Activated CD4-positive, alpha-beta T cell treated with anti-CD3 and anti-CD28 coated beads for 36 hours (primary cell): ENCODE data around the gene ETV6. TPM values are rescaled to one million over a fixed set of nuclear protein-coding genes. Genes with fewer than 3 reads are reported as not detected.

Experiments used
- ATAC-seq: fragments of 200-7000 bp; cut with Tn5 transposase; one replicate; pipeline ENCODE4 v1.10.0; 2021; ENCODE audit warnings: mild to moderate bottlenecking, moderate library complexity
- CTCF ChIA-PET: fragments of 350-600 bp; sonication (Branson Sonifier 250); formaldehyde crosslinking; loops from one replicate; lab custom pipeline; 2021; ENCODE audit warnings: antibody characterized with exemption; lab: Charles Lee
- POLR2A ChIA-PET: fragments of 350-600 bp; sonication (Branson Sonifier 250); formaldehyde crosslinking; loops from one replicate; lab custom pipeline; 2021; ENCODE audit warnings: antibody characterized with exemption, inconsistent platforms; lab: Charles Lee
- DNase-seq: peaks from one replicate; pipeline ENCODE4 v3.0.0-alpha.2; 2020
- H3K27ac Mint-ChIP-seq: one replicate; pipeline ENCODE4 v1.8.0; 2021; ENCODE audit warnings: mixed read lengths
- H3K27me3 Mint-ChIP-seq: one replicate; pipeline ENCODE4 v1.8.0; 2021; ENCODE audit warnings: mixed read lengths
- H3K36me3 Mint-ChIP-seq: one replicate; pipeline ENCODE4 v1.8.0; 2021; ENCODE audit warnings: low read depth, mixed read lengths
- H3K4me1 Mint-ChIP-seq: one replicate; pipeline ENCODE4 v1.8.0; 2021; ENCODE audit warnings: mixed read lengths
- H3K4me3 Mint-ChIP-seq: one replicate; pipeline ENCODE4 v1.8.0; 2021; ENCODE audit warnings: mild to moderate bottlenecking, moderate library complexity, mixed read lengths
- H3K9me3 Mint-ChIP-seq: one replicate; pipeline ENCODE4 v1.8.0; 2021; ENCODE audit warnings: low read depth, mixed read lengths
- intact Hi-C, 2 experiments: fragments of 100-400 bp; cut with DNase I in 1 of 2; cut with micrococcal nuclease in 1 of 2; formaldehyde crosslinking; loops; one replicate each; pipeline versions ENCODE4 v1.14.2 to v1.15.1; 2022 to 2024; cut with DNase I, micrococcal nuclease
- total RNA-seq, 2 experiments: library from RNA; stranded (reverse); gene quantifications; one replicate each; pipeline ENCODE4 v1.2.3, GENCODE V29; 2021

Gene ETV6
- total RNA-seq, 2 experiments from 2014 or later, result 53.5 to 56.7 TPM

DNA sequence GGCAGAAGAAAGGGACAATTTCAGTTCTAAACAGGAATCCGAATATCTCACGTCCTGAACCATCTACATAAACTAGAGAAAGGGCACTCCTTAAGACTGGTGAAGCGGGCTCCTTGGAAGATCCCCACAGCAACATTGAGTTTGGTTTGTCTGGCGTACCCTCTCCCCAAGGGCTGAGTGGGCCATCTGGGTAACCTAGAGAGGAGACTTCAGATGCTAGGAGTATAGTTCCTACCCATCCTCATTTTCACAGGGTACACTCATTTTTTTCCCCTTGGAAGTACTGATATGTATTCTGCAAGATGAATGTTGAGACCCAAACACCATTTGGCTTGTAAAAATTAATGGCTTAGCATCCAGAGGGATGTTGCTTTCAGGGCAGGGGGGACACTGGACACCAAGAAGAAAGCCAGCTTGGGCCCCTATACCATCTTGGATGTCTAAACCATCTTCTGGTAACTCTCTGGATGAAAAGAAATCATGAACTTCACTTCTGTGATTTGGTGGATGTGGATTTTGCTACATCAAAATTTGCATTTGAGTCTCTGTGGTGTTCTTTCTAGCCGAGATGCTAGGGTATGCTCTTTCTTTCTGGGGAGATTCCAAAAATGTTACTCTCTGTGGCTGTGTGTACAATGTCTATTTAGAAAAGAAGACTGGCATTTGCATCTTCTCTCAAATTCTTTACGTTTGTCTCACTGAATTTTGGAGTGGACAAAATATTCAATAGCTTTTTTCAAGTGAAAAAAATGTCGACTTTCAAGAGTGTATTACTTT, 97.7 kb downstream of the ETV6 start:
- H3K27ac Mint-ChIP-seq, result no peak overlapping the region
- H3K9me3 Mint-ChIP-seq, result no peaks in the 10 kb centered on the region

DNA sequence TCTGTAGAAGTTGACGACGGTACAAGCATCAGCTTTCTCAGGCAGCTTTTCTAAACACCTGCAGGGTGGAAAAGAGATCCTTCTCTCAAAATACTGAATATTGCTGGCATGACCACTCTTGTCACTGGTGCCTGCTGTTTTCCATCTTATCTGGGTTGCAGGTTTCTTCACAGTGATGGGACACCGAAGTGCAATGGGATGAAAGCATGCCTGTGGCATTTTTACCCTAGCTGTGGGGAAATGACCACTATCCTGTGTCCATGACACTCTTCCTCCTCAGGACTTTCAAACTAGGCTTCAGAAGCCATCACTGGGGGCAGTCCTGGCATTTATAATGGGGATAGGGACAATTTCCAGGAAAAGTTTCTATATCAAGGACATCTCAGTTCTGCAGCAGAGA, 98.5 kb downstream of the ETV6 start:
- ATAC-seq (no peak), DNase-seq (no peak)
- ChIA-PET POLR2A (no interaction called here), CTCF (interaction anchor here (0.9 to 1.1 kb wide), 5 partner anchors 8 to 580 kb away, joined by 3 to 4 read pairs (median 3); no protein-coding TSS in a partner anchor)
- Mint-ChIP-seq H3K27ac (no peak overlapping the region), H3K27me3 (no peaks in the 10 kb centered on the region), H3K4me3 (no peak overlapping the region), H3K36me3 (peaks cover 28% of the 10 kb centered on the region), H3K4me1 (peaks cover 47% of the 10 kb centered on the region), H3K9me3 (no peaks in the 10 kb centered on the region)
- intact Hi-C loops, result no loop called here

More for the DNA sequence above, 97.7 kb downstream of the ETV6 start:
- ChIA-PET CTCF (interaction anchor here (0.6 to 1.1 kb wide), 6 partner anchors 9 to 175 kb away, joined by 3 to 4 read pairs (median 3); no protein-coding TSS in a partner anchor), POLR2A (interaction anchor here (0.6 kb wide), 1 partner anchor 105 kb away, joined by 4 read pairs; no protein-coding TSS in a partner anchor)
- no peak for ATAC-seq
- H3K4me3 Mint-ChIP-seq, result no peak overlapping the region
- H3K27me3 Mint-ChIP-seq, result no peaks in the 10 kb centered on the region
- H3K36me3 Mint-ChIP-seq, result peaks cover 21% of the 10 kb centered on the region
- intact Hi-C loops, result no loop called here
- peaks cover 46% of the 10 kb centered on the region for H3K4me1 Mint-ChIP-seq
- no peak for DNase-seq

DNA sequence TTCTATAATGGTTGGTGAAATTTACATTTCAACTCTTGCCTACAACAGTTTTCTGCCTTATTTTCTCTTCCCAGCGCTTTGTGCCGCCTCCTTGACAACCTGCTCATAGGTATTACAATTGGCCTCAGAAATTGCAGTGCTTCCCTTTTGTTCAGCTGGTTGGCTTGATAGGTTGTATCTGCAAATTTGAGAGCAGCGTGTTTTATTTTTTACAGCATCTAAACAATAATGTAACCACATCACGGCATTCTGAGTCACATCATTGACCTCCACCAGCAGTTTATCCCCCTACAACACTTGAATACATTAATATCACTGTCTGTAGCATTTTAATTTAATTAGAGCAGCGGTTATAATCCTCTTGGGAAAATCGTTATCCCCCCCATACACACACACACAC, 99.4 kb downstream of the ETV6 start:
- ATAC-seq, result no peak
- no peak overlapping the region for H3K4me3 Mint-ChIP-seq
- H3K9me3 Mint-ChIP-seq, result no peaks in the 10 kb centered on the region
- ChIA-PET POLR2A (no interaction called here), CTCF (interaction anchor here (1.0 kb wide), 1 partner anchor 579 kb away, joined by 3 read pairs; no protein-coding TSS in a partner anchor)
- intact Hi-C loops, result no loop called here
- no peaks in the 10 kb centered on the region for H3K27me3 Mint-ChIP-seq
- H3K4me1 Mint-ChIP-seq, result peaks cover 40% of the 10 kb centered on the region
- peaks cover 35% of the 10 kb centered on the region for H3K36me3 Mint-ChIP-seq
- no peak for DNase-seq
- H3K27ac Mint-ChIP-seq, result no peak overlapping the region

DNA sequence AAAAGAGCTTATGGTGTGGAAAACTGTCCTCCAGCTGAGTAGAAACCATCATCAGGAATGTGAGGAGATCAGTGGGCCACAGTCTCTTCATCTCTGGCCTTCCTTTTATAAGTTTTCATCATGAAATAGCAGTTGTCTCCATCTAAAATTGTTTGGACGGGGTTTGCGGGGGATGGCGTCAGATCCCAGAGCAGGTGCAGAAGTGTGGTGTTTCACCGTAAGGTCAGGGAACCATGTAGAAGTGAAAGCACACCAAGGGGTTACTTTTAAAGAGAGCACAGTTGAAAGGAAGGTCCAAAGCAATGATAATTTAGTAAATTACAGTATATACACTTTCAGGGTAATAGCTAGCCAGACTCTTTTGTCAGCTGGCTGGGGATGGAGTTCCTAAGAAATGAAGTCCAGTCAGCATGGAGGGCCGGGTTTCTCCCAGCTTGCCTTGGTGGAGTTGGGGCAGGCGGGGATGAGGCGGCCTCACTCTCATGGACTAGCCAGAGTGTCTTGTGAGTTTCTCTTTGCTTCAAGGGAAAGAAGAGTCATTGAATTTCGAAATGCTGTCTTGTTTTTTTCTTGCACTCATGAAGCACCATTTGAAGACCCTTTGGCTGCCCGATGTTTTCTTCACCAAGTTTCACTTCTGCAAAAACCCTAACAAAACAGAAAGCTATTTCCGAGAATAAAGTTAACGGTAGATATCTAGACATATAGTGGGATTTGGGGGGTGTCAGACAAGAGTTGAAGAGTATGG, 100.6 kb downstream of the ETV6 start:
- Mint-ChIP-seq H3K36me3 (peaks cover 41% of the 10 kb centered on the region), H3K4me3 (no peak overlapping the region), H3K27me3 (no peaks in the 10 kb centered on the region), H3K9me3 (no peaks in the 10 kb centered on the region), H3K27ac (no peak overlapping the region), H3K4me1 (peaks cover 32% of the 10 kb centered on the region)
- intact Hi-C loops, result no loop called here
- DNase-seq (no peak), ATAC-seq (no peak)
- ChIA-PET CTCF (interaction anchor here (1.3 kb wide), 1 partner anchor 10 kb away, joined by 4 read pairs; no protein-coding TSS in a partner anchor), POLR2A (no interaction called here)

DNA sequence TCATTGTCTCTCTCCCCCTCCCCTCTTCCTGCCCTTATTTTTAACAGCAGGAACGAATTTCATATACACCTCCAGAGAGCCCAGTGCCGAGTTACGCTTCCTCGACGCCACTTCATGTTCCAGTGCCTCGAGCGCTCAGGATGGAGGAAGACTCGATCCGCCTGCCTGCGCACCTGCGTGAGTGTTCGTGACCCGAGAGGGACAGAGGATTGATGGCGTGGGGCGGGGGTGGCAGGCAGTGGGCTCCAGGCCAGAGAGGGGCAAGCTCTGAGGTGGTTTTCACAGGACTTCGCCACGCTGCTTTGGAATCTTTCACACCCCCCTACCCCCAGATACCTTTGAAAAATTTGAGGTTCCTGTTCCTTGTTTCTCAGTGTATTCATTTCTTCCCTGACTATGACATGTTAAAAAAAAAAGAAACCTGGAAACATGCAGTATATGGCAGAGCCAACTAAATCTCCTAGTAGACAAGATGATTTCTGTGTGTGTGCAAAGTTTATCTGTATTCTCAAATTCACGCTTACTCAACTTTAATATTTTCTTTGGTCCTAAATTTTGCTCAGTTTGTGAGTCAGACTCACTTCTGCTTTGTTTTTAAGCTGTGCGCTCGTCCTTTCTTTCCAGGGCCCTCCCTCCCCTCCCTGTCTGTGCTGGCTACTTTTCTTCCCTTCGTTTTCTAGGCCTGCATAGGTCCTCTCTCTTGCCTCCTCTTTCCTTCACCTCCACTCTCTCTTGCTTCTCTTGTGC, 103.1 kb downstream of the ETV6 start:
- H3K4me3 Mint-ChIP-seq, result no peak overlapping the region
- H3K36me3 Mint-ChIP-seq, result peaks cover 51% of the 10 kb centered on the region
- intact Hi-C loops, result no loop called here
- POLR2A ChIA-PET, result no interaction called here
- no peak for DNase-seq
- H3K9me3 Mint-ChIP-seq, result no peaks in the 10 kb centered on the region
- CTCF ChIA-PET, result interaction anchor here (0.7 to 0.9 kb wide), 4 partner anchors 8 to 825 kb away, joined by 3 read pairs; no protein-coding TSS in a partner anchor
- H3K27me3 Mint-ChIP-seq, result no peaks in the 10 kb centered on the region
- peaks cover 13% of the 10 kb centered on the region for H3K4me1 Mint-ChIP-seq
- no peak overlapping the region for H3K27ac Mint-ChIP-seq
- ATAC-seq, result no peak

DNA sequence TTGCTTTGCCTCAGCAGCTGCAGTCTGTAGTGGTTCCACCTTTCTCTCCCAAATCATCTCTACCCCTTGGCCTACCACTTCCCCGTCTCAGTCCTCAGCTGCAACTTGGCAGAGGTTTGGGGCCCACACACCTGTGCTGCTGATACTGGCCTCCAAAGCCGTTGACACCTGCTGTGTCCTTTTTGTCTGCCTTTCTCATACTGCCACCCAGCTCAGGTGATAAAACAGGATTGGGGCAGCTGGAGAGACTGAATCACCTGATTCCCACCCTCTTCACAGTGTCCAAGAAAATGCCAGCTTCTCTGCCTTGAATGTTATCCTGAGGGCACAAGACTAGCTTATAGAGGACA, 103.7 kb downstream of the ETV6 start:
- Mint-ChIP-seq H3K27ac (peak overlapping the region; percentile 10), H3K9me3 (no peaks in the 10 kb centered on the region), H3K4me1 (peaks cover 16% of the 10 kb centered on the region), H3K36me3 (peaks cover 51% of the 10 kb centered on the region), H3K4me3 (no peak overlapping the region), H3K27me3 (no peaks in the 10 kb centered on the region)
- ChIA-PET POLR2A (no interaction called here), CTCF (interaction anchor here (0.7 to 0.8 kb wide), 3 partner anchors 9 to 825 kb away, joined by 3 read pairs; no protein-coding TSS in a partner anchor)
- no peak for DNase-seq
- no peak for ATAC-seq
- intact Hi-C loops, result no loop called here

DNA sequence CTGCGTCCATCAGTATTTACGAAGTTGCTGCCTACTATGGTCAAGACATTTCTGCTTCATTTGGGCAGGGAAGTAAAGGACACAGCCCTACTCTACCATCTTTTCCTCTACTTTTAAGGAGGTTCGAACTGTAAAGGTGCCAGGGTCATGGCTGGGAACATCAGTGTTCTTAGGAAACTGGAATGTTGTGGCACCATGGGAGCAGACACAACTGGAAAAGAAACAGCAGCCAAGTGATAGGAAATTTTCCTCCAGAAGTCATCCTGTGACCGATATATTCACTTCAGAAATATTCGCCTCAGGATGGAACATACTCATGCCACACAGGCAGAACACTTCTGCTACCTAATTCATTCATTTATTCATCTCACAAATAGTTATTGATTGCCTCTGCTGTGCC, 104.4 kb downstream of the ETV6 start:
- Mint-ChIP-seq H3K4me1 (peaks cover 23% of the 10 kb centered on the region), H3K9me3 (no peaks in the 10 kb centered on the region), H3K4me3 (no peak overlapping the region), H3K27ac (no peak overlapping the region), H3K27me3 (no peaks in the 10 kb centered on the region), H3K36me3 (peaks cover 55% of the 10 kb centered on the region)
- ChIA-PET POLR2A (no interaction called here), CTCF (interaction anchor here (0.7 kb wide), 1 partner anchor 112 kb away, joined by 3 read pairs; no protein-coding TSS in a partner anchor)
- no peak for ATAC-seq
- DNase-seq, result no peak
- intact Hi-C loops, result no loop called here

DNA sequence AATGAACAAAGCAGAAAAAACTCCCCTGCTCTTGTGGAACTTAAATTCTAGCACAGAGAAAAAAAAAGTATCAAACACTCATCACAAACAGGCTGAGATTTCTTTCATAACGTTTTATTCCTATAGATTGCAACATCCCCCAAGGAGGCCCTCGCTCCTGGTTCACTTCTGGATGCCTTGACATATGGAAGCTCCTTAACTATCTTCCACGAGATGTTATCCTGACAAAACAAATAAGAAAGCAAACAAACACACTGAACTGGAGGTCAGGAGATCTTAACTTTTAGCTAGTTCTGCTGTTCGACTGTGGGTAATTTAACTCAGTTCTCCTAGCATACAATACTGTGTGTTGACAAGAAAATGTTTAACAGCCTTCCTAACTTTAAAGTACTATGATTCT, 104.8 kb downstream of the ETV6 start:
- Mint-ChIP-seq H3K27ac (no peak overlapping the region), H3K27me3 (no peaks in the 10 kb centered on the region), H3K4me3 (no peak overlapping the region), H3K36me3 (peaks cover 57% of the 10 kb centered on the region), H3K4me1 (peaks cover 26% of the 10 kb centered on the region), H3K9me3 (no peaks in the 10 kb centered on the region)
- DNase-seq (no peak), ATAC-seq (no peak)
- intact Hi-C loops, result no loop called here
- ChIA-PET CTCF (interaction anchor here (0.7 kb wide), 1 partner anchor 9 kb away, joined by 3 read pairs; no protein-coding TSS in a partner anchor), POLR2A (no interaction called here)

DNA sequence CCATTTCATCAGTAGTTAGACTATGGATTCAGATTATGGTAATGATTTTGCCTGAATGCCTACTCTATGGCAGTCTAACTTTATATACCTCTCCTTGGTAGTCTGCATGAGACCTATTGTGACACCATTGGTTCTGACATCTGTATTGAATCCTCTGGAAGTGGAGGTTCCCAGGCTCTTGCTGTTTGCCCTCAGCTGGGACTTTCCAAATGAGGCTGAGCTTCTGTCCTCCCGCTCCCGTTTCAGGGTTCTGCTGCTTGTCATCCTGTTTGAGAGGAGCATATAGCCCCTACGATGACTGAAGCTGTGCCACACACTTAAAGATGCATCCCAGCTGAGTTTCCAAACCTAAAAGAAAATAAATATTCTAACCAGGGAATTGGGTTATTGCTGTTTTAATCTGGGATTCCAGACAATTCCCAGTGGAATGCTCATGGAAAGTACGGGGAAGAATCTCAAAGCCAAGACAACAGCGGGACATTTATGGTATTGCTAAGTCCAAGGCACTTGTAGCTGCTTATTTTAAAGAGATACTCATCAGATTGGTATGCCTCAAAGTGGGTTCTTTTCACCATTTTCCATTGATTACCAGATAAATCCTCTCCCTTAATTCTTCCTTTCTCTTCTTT, 105.9 kb downstream of the ETV6 start:
- H3K27ac Mint-ChIP-seq, result no peak overlapping the region
- no peak for DNase-seq
- ChIA-PET CTCF (interaction anchor here (1.4 kb wide), 1 partner anchor 8 kb away, joined by 4 read pairs; no protein-coding TSS in a partner anchor), POLR2A (no interaction called here)
- H3K4me3 Mint-ChIP-seq, result no peak overlapping the region
- peaks cover 62% of the 10 kb centered on the region for H3K36me3 Mint-ChIP-seq
- H3K4me1 Mint-ChIP-seq, result peaks cover 26% of the 10 kb centered on the region
- ATAC-seq, result no peak
- H3K27me3 Mint-ChIP-seq, result no peaks in the 10 kb centered on the region
- H3K9me3 Mint-ChIP-seq, result no peaks in the 10 kb centered on the region
- intact Hi-C loops, result no loop called here

DNA sequence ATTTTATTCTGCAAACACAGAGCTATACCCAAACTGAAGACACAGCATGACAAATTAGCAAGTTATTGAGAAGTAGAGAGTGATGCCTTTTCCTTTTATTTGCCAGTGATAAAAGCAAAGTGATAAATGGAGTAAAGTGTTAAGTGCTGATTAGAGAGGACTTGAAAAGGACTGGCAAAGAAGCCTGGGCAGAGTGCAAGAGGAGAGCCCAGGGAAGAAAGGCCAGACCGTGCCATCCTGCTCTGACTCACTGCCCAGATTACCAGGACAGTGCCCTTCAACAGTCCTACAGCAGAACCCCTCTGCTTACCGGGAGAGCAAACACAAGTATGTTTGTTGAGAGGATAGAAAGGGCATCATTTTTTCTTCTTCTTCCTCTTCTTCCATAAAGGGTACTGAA, 106.5 kb downstream of the ETV6 start:
- H3K27me3 Mint-ChIP-seq, result no peaks in the 10 kb centered on the region
- no peak for ATAC-seq
- no peak for DNase-seq
- intact Hi-C loops, result no loop called here
- H3K4me1 Mint-ChIP-seq, result peaks cover 30% of the 10 kb centered on the region
- ChIA-PET POLR2A (interaction anchor here (0.7 kb wide), 1 partner anchor 1030 kb away, joined by 5 read pairs; no protein-coding TSS in a partner anchor), CTCF (interaction anchor here (1.4 kb wide), 1 partner anchor 8 kb away, joined by 4 read pairs; no protein-coding TSS in a partner anchor)
- H3K9me3 Mint-ChIP-seq, result no peaks in the 10 kb centered on the region
- peaks cover 62% of the 10 kb centered on the region for H3K36me3 Mint-ChIP-seq
- H3K27ac Mint-ChIP-seq, result no peak overlapping the region
- H3K4me3 Mint-ChIP-seq, result no peak overlapping the region
